Esophagus squamous epithelium (tissue), 5 donors: Measurements from ENCODE around the gene SEC31B. TPM values are rescaled to one million over a fixed set of nuclear protein-coding genes. Genes with fewer than 3 reads are reported as not detected.

Experiments
- DNase-seq: peaks from one replicate; lab custom pipeline; 2025; lab: John Stamatoyannopoulos, UW
- H3K27ac ChIP-seq, 4 donors: fragments of 200-600 bp; sonication (generic); one replicate each; pipeline ENCODE4 v1.5.1; 2016 to 2019; ENCODE audit warnings: mild to moderate bottlenecking in 1 of 4
- H3K27me3 ChIP-seq, 4 donors: fragments of 200-600 bp; sonication (generic); 1 replicate in 3 of 4; 2 replicates in 1 of 4; pipeline versions ENCODE4 v1.5.1 to v1.6.0; 2017 to 2021; ENCODE audit warnings: antibody characterized with exemption in 1 of 4
- H3K36me3 ChIP-seq, 3 donors: fragments of 200-600 bp; sonication (generic); one replicate each; pipeline ENCODE4 v1.5.1; 2016 to 2019
- H3K4me1 ChIP-seq, 3 donors: fragments of 200-600 bp; sonication (generic); one replicate each; pipeline ENCODE4 v1.5.1; 2017 to 2019
- H3K4me3 ChIP-seq, 4 donors: fragments of 200-600 bp; sonication (generic); 1 replicate in 3 of 4; 2 replicates in 1 of 4; pipeline ENCODE4 v1.5.1; 2016 to 2019; ENCODE audit warnings: mild to moderate bottlenecking in 2 of 4, moderate library complexity in 1 of 4
- H3K9me3 ChIP-seq, 3 donors: fragments of 200-600 bp; sonication (generic); one replicate each; pipeline ENCODE4 v1.5.1; 2016 to 2019
- CTCF ChIP-seq, 6 experiments: fragments of 450-650 bp in 4 of 6; fragments of 200-600 bp in 2 of 6; sonication (generic) in 2 of 6; IDR thresholded peaks; one replicate each; pipeline ENCODE4 v1.5.1; 2016 to 2019; ENCODE audit warnings: antibody characterized with exemption in 6 of 6, mild to moderate bottlenecking in 4 of 6, moderate library complexity in 4 of 6
- POLR2A ChIP-seq, 4 donors: fragments of 450-650 bp; IDR thresholded peaks; one replicate each; pipeline ENCODE4 v1.6.1; 2017; ENCODE audit warnings: antibody characterized with exemption in 4 of 4, mild to moderate bottlenecking in 4 of 4, moderate library complexity in 3 of 4
- WGBS, 2 donors: methylation state at CpG; one replicate each; pipeline ENCODE4 v1.1.5; 2018; 5-methylcytosine and 5-hydroxymethylcytosine counted together
- intact Hi-C: fragments of 100-400 bp; cut with DNase I; formaldehyde crosslinking; loops from one replicate; pipeline ENCODE4 v1.15.0; 2022
- total RNA-seq, 4 donors: library from RNA; depleted of rRNA; stranded (reverse); fragments of >200 nt; gene quantifications; one replicate each; pipeline ENCODE4 v1.1.0, GENCODE V29; 2016
- donor health status: DM: yes; HTN: yes; CAD: no.

The SEC31B gene
- total RNA-seq, 4 donors from 2014 or later = 0.85 to 7.1 (median 2.5) TPM

- TF ChIP-seq POLR2A (IDR thresholded peaks at IDR 0.05) (no peak), CTCF (IDR thresholded peaks at IDR 0.05) (no peak)
- no peak overlapping the region for H3K4me3 ChIP-seq
- no peak for DNase-seq
- peaks cover 6 to 16% (median 10%) of the 10 kb centered on the region in 3 donors for H3K4me1 ChIP-seq
- 85 to 100% methylated on average over 1 to 2 of the region's 2 CpGs for WGBS, 2 donors
- no peak overlapping the region for H3K27ac ChIP-seq
- H3K27me3 ChIP-seq = peaks cover 0 to 12% (median 0%) of the 10 kb centered on the region in 4 donors
- H3K9me3 ChIP-seq = no peaks in the 10 kb centered on the region
- peaks cover 0 to 39% (median 0%) of the 10 kb centered on the region in 3 donors for H3K36me3 ChIP-seq
- intact Hi-C loops = loop anchor here (5.0 to 10.0 kb wide), 2 partner anchors 82 to 180 kb away; no protein-coding TSS in a partner anchor
Observed at GRCh38 chr10:100516847-100517246, 2.8 kb downstream of the SEC31B start.

- intact Hi-C loops = loop anchor here (5.0 to 10.0 kb wide), 2 partner anchors 81 to 178 kb away; no protein-coding TSS in a partner anchor
- peaks cover 0 to 12% (median 0%) of the 10 kb centered on the region in 4 donors for H3K27me3 ChIP-seq
- 74 to 76% methylated on average over 3 of the region's 3 CpGs for WGBS, 2 donors
- H3K27ac ChIP-seq = no peak overlapping the region
- peaks cover 6 to 18% (median 10%) of the 10 kb centered on the region in 3 donors for H3K4me1 ChIP-seq
- H3K36me3 ChIP-seq = peaks cover 0 to 51% (median 0%) of the 10 kb centered on the region in 3 donors
- no peaks in the 10 kb centered on the region for H3K9me3 ChIP-seq
- no peak for DNase-seq
- TF ChIP-seq POLR2A (IDR thresholded peaks at IDR 0.05) = no peak
- no peak for TF ChIP-seq CTCF (IDR thresholded peaks at IDR 0.05)
- H3K4me3 ChIP-seq = no peak overlapping the region
Observed at GRCh38 chr10:100515612-100516011, 4.0 kb downstream of the SEC31B start.

- Histone ChIP-seq H3K27me3 (no peaks in the 10 kb centered on the region), H3K4me1 (peaks cover 0 to 15% (median 0%) of the 10 kb centered on the region in 3 donors), H3K27ac (no peak overlapping the region), H3K4me3 (no peak overlapping the region), H3K36me3 (peaks cover 7 to 86% (median 8%) of the 10 kb centered on the region in 3 donors), H3K9me3 (no peaks in the 10 kb centered on the region)
- intact Hi-C loops = loop anchor here (10.0 kb wide), 1 partner anchor 76 kb away; no protein-coding TSS in a partner anchor
- DNase-seq = no peak
- TF ChIP-seq POLR2A (IDR thresholded peaks at IDR 0.05) (no peak), CTCF (IDR thresholded peaks at IDR 0.05) (no peak)
- 74 to 75% methylated on average over 7 of the region's 7 CpGs for WGBS, 2 donors
Observed at GRCh38 chr10:100510533-100511308, 8.9 kb downstream of the SEC31B start.

- Histone ChIP-seq H3K27me3 (no peaks in the 10 kb centered on the region), H3K36me3 (peaks cover 7 to 84% (median 8%) of the 10 kb centered on the region in 3 donors), H3K4me1 (peaks cover 0 to 15% (median 0%) of the 10 kb centered on the region in 3 donors), H3K27ac (no peak overlapping the region), H3K4me3 (no peak overlapping the region), H3K9me3 (no peaks in the 10 kb centered on the region)
- intact Hi-C loops = no loop called here
- no peak for DNase-seq
- TF ChIP-seq POLR2A (IDR thresholded peaks at IDR 0.05) (no peak), CTCF (IDR thresholded peaks at IDR 0.05) (no peak)
- WGBS, 2 donors = 55 to 66% methylated on average over 8 of the region's 8 CpGs
Observed at GRCh38 chr10:100509241-100509840, 10.3 kb downstream of the SEC31B start.
